NT2/D1 (cell line): ENCODE results near the gene TNFRSF1B.

ENCODE experiments used
- DNase-seq: peaks from one replicate; pipeline ENCODE4 v3.0.0-alpha.2; 2011; ENCODE audit warnings: low read depth, low spot score
- H3K27me3 ChIP-seq: 2 replicates; pipeline ENCODE4 v1.6.0; 2011; ENCODE audit warnings: mild to moderate bottlenecking; ENCODE audit not compliant: insufficient read length, insufficient read depth
- H3K36me3 ChIP-seq: 2 replicates; pipeline ENCODE4 v1.6.1; 2011; ENCODE audit warnings: mild to moderate bottlenecking, low read length, mixed read lengths; ENCODE audit not compliant: insufficient read depth, insufficient read length
- H3K4me1 ChIP-seq: 2 replicates; pipeline ENCODE4 v1.5.1; 2011; ENCODE audit not compliant: insufficient read depth, insufficient read length
- H3K4me3 ChIP-seq: 2 replicates; pipeline ENCODE4 v1.5.1; 2011; ENCODE audit warnings: low read depth; ENCODE audit not compliant: insufficient read length
- H3K9ac ChIP-seq: 2 replicates; pipeline ENCODE4 v1.6.0; 2011; ENCODE audit warnings: low read depth; ENCODE audit not compliant: insufficient read length
- H3K9me3 ChIP-seq: 2 replicates; pipeline ENCODE4 v1.5.1; 2011; ENCODE audit warnings: mild to moderate bottlenecking, low read length; ENCODE audit not compliant: insufficient read depth
- SUZ12 ChIP-seq: IDR thresholded peaks from 2 replicates; pipeline ENCODE4 v1.6.1; 2011; ENCODE audit not compliant: insufficient read length, insufficient read depth; ENCODE audit errors: extremely low read depth
- YY1 ChIP-seq: IDR thresholded peaks from 2 replicates; pipeline ENCODE4 v1.6.1; 2011; ENCODE audit not compliant: insufficient read length, insufficient read depth
- ZNF274 ChIP-seq: IDR thresholded peaks from 2 replicates; pipeline ENCODE4 v1.6.1; 2011; ENCODE audit warnings: mild to moderate bottlenecking, low read depth, low read length

Gene TNFRSF1B

DNA sequence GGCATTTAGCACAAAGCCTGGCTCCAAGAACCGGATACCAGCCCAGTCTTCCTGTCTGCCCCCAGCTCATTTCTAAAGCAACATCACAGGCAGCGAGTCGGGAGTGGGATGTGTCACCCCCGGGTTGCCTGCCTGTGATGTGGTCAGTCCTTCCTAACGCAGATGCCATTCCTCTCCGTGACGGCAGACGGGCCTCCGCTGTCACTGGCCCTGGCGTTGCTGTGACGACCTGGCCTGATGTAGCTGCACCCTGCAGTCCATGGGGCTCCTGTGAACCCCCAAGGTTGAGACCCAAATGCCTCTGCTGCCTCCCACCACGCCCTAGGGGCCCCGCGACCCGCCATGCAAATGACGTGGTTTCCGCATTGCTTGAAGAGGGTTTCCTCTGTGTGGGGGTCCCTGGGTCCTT lies 12.3 kb downstream of the TNFRSF1B start:
- Histone ChIP-seq H3K36me3 (no peaks in the 10 kb centered on the region), H3K9me3 (no peaks in the 10 kb centered on the region), H3K27me3 (no peaks in the 10 kb centered on the region), H3K9ac (no peak overlapping the region), H3K4me1 (peaks cover 32% of the 10 kb centered on the region), H3K4me3 (no peak overlapping the region)
- DNase-seq: no peak
- TF ChIP-seq SUZ12 (no peak), ZNF274 (no peak), YY1 (no peak)

DNA sequence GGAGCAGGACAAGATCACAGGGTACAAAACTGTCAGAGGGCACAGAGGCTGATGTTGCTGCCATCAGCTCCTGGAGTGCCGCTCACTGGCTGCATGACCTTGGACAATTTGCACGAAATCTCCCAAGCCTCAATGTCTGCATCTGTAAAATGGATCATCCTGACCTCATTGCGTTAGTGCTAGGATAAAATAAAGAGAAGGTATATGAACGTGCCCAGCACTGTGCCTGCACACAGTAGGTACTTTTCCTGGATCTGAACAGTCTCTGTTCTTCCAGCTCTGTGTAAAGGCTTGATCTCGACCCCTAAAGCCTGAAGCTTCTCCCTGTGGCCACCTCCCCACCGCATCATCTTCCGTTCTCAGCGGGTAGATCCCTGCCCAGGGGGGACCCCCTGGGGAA lies 12.9 kb downstream of the TNFRSF1B start:
- Histone ChIP-seq H3K9ac (no peak overlapping the region), H3K27me3 (no peaks in the 10 kb centered on the region), H3K4me3 (no peak overlapping the region), H3K4me1 (peaks cover 33% of the 10 kb centered on the region), H3K36me3 (no peaks in the 10 kb centered on the region), H3K9me3 (peaks cover 4% of the 10 kb centered on the region; the same call in 1 of the 2 replicates)
- no peak for DNase-seq
- no peak for TF ChIP-seq SUZ12
- no peak for TF ChIP-seq ZNF274
- no peak for TF ChIP-seq YY1

DNA sequence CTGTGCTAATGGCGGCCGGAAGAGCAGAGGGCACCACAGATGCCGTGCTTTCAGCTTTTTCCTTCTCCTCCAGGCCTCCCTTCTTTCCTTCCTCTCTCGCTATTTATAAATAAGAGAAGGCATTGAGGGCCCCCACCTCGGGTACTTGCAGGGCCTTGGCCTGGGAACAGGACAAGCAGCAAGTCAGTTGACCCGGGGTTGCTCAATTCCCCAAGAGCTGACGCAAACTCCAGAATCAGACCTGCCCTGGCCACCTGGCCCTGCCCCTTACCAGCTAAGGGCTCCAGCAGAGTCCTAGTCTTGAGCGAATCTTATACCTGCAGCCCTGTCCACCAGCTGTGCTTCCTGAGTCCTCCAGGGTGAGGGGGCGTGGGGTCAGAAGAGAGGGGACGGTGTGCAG lies 13.5 kb downstream of the TNFRSF1B start:
- Histone ChIP-seq H3K9me3 (peaks cover 10% of the 10 kb centered on the region; the same call in 1 of the 2 replicates), H3K36me3 (no peaks in the 10 kb centered on the region), H3K4me1 (peaks cover 37% of the 10 kb centered on the region), H3K9ac (no peak overlapping the region), H3K27me3 (no peaks in the 10 kb centered on the region), H3K4me3 (no peak overlapping the region)
- no peak for TF ChIP-seq SUZ12
- TF ChIP-seq YY1: no peak
- no peak for TF ChIP-seq ZNF274
- DNase-seq: no peak

DNA sequence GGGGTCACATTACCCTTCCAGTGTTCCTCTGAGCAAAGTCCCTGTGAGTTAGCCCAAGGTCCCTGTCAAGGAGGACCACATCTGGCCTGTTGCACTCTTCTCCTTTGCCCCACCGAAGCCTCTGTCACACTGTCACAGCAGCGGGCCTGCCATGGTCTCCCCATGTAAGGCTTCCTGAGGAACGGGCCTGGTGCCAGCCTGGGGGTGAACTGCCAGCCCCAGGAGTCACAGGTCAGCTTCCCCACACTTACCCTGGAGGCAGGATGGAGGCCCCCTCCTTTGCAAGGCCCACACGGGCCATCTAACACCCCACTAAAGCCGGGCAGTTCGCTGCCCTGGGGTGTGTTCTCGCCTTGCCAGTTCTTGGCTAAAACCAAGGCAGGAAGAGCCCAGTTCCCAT lies 14.1 kb downstream of the TNFRSF1B start:
- H3K36me3 ChIP-seq: no peaks in the 10 kb centered on the region
- no peak overlapping the region for H3K4me3 ChIP-seq
- DNase-seq: no peak
- no peak overlapping the region for H3K9ac ChIP-seq
- TF ChIP-seq SUZ12 (no peak), YY1 (no peak), ZNF274 (no peak)
- peaks cover 16% of the 10 kb centered on the region; the same call in 1 of the 2 replicates for H3K9me3 ChIP-seq
- peaks cover 34% of the 10 kb centered on the region for H3K4me1 ChIP-seq
- H3K27me3 ChIP-seq: no peaks in the 10 kb centered on the region

DNA sequence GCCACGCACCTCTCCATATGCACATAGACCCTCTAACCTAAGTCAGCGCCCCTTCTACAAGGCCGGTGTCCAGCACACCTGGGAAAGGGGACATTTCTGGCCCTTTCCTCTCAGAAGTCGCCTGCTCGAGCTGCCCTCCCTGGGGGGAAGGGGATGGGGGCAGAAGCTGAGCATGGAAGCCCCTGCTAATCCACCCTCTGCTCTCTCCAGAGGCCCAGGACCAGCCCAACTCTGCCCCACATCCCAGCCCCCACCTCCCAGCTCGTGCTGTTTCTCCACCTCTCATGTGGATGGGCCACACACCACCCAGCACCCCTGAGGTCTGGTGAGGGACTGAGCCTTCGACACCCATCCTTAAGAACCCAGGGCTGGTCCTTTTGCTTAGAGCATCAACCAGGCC lies 14.8 kb downstream of the TNFRSF1B start:
- no peaks in the 10 kb centered on the region for H3K27me3 ChIP-seq
- no peak overlapping the region for H3K4me3 ChIP-seq
- no peak overlapping the region for H3K9ac ChIP-seq
- H3K4me1 ChIP-seq: peaks cover 38% of the 10 kb centered on the region
- H3K9me3 ChIP-seq: peaks cover 20% of the 10 kb centered on the region; the same call in 1 of the 2 replicates
- TF ChIP-seq YY1 (no peak), ZNF274 (no peak)
- no peaks in the 10 kb centered on the region for H3K36me3 ChIP-seq
- no peak for DNase-seq

DNA sequence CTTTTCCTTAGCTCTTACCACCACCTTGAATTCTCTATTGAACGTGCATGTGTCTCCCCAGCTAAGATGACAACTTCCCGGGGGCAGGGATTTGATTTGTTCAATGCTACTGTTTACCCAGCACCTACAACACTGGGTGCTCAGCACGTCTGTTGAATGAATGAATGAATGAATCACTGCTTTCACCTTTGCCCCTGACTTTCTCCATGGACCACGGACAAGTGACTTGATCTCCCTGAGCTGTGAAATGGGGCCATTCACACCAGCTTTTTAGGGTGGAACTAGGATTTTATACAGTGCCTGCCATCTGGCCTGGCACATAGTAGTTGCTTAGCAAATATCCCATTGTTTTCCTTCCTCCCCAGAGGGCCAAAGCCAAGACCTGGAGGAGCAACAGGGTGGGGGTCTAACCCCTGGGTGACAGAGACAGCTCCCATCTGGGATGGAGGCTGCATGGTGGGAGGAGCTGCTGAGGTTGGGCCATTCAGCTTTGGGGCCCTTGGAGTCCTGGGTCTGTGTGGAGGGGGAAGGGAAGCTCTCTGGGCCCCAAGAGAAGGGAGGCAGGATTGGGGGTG lies 15.7 kb downstream of the TNFRSF1B start:
- Histone ChIP-seq H3K9me3 (peaks cover 20% of the 10 kb centered on the region; the same call in 1 of the 2 replicates), H3K27me3 (no peaks in the 10 kb centered on the region), H3K4me1 (peaks cover 31% of the 10 kb centered on the region), H3K4me3 (no peak overlapping the region), H3K9ac (no peak overlapping the region), H3K36me3 (no peaks in the 10 kb centered on the region)
- DNase-seq: no peak
- TF ChIP-seq YY1: no peak
- no peak for TF ChIP-seq ZNF274
- TF ChIP-seq SUZ12: no peak

DNA sequence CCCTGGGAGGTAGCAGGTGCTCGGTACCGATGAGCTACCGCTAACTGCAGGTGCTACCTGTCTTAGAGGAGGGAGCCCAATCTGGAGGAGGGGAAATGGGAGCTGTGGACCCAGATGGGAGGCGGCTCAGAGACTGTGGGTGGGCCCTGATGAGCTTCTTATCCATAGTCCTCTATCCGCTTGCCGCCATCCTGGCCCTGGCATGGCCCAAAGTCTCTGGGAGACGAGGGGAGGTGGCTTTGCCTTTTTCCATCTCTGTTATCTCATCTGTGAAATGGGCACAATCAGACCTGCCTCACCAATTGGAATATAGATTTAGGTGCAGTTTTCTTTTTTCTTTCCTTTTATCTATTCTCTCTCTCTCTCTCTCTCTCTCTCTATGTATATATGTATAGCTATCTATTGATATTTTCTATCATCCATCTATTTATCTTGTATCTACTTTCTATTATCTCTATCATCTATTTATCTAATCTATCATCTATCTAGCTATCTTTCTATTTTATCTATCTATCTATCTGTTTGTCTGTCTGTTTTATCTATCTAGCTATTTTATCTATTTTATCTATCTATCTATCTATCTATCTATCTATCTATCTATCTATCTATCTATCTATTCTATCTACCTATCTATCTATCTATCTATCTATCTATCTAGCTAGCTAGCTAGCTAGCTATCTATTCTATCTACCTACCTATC lies 16.5 kb downstream of the TNFRSF1B start:
- no peak for TF ChIP-seq SUZ12
- Histone ChIP-seq H3K4me1 (peaks cover 32% of the 10 kb centered on the region), H3K9me3 (peaks cover 20% of the 10 kb centered on the region; the same call in 1 of the 2 replicates), H3K36me3 (no peaks in the 10 kb centered on the region), H3K9ac (no peak overlapping the region), H3K4me3 (no peak overlapping the region), H3K27me3 (no peaks in the 10 kb centered on the region)
- DNase-seq: no peak

GRCh38 chr1:12184008-12184681 lies 17.4 kb downstream of the TNFRSF1B start:
- TF ChIP-seq ZNF274: no peak
- no peak overlapping the region for H3K4me3 ChIP-seq
- peaks cover 20% of the 10 kb centered on the region; the same call in 1 of the 2 replicates for H3K9me3 ChIP-seq
- no peaks in the 10 kb centered on the region for H3K36me3 ChIP-seq
- peak overlapping the region; percentile 29 for H3K9ac ChIP-seq
- no peaks in the 10 kb centered on the region for H3K27me3 ChIP-seq
- H3K4me1 ChIP-seq: peaks cover 36% of the 10 kb centered on the region
- DNase-seq: no peak
